GM19468 (cell line): ENCODE results near the gene IARS2.
"Not testable (repeated sequence)": the region's sequence is repeated elsewhere in the genome, so short reads cannot be mapped to it uniquely, and the experiment has no call there.

Experiments
- ATAC-seq: cut with Tn5 transposase; IDR thresholded peaks from one replicate; pipeline ENCODE4 v1.9.1; 2021; ENCODE audit warnings: mild to moderate bottlenecking, moderate library complexity, moderate number of reproducible peaks; ENCODE audit not compliant: unreplicated experiment; ENCODE audit errors: extremely low read depth

The IARS2 gene

DNA sequence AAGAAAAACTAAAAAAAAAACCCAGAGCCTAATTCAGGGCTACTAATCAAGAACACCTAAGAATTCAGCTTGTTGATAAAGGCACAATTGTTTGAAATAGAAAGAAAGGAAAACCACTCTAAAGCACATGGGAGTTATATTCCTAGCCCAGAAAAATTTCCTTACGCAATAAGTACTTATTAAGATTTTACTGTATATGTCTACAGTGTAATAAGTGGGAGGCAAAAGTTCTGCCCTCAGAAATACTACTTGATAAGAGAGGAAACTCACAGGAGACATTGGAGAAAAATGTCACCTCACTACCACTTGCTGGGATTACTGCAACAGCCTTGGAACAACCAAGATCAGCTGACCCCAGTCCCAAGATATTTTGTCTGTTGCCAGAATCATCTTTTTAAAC lies 66.1 kb downstream of the IARS2 start:
- no peak for ATAC-seq

DNA sequence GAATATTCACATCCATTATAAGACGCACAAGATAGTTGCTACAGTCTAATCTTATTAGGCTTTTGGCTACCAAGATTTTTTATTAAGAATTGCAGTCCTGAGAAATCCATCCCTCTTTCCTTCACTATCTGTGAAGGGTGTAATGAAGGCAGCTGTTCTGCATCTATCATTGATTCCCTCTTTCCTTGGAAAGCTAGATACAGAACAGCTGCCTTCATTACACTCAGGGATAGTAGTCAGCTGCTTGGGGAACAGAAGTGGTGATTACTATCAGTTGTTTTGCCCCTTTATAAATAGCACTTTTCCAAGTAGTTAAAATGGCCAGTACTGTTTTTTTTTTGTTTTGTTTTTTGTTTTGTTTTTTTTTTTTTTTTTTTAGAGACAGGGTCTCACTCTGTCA lies 70.2 kb downstream of the IARS2 start:
- no peak for ATAC-seq

GRCh38 chr1:220164517-220164916 lies 70.6 kb downstream of the IARS2 start:
- ATAC-seq: no peak

GRCh38 chr1:220166853-220167252 lies 72.9 kb downstream of the IARS2 start:
- no peak for ATAC-seq

GRCh38 chr1:220169887-220170286 lies 76.0 kb downstream of the IARS2 start:
- not testable (repeated sequence) for ATAC-seq

- no peak for ATAC-seq
These were observed 77.0 kb downstream of the IARS2 start for GRCh38 chr1:220170836-220171526.

GRCh38 chr1:220176540-220176939 lies 82.6 kb downstream of the IARS2 start:
- no peak for ATAC-seq

DNA sequence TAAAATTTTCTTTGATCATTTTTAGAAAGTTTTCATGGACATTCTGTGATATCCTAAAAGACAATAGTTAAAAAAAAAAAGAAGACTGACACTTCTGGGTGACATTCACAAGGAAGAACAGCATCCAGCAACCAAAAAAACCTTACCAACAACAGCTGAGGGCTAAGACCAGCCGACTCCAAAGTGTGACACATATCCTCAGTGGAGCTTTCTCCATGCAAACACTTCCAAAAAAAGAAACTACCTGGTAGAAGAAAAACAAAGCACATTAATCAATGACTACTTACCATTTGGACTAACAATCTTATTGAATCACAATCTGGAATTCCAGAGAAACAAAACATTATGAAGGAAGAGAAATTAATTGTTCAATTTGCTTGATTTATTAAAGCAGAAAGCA lies 88.2 kb downstream of the IARS2 start:
- ATAC-seq: no peak

GRCh38 chr1:220182656-220183055 lies 88.7 kb downstream of the IARS2 start:
- no peak for ATAC-seq

DNA sequence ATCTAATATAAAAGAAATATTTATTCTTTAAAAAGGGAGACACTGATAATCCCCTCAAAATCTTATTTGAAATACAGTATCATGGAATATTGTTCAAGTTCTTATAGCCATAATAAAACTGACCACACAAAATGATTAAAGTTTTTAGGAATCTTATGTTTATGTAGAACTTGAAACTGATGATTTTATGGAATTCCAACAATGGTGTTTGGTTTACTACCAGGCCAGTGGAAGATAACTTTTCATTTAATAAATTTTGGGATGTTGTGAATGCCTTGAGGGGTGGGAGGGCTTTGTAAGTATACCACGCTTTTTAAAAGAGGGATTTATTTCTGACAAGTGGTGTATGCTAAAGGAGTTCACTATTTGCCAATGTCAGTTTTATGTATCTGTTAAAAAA lies 90.6 kb downstream of the IARS2 start:
- no peak for ATAC-seq

- ATAC-seq: no peak
These were observed 92.8 kb downstream of the IARS2 start for GRCh38 chr1:220186752-220187151.

DNA sequence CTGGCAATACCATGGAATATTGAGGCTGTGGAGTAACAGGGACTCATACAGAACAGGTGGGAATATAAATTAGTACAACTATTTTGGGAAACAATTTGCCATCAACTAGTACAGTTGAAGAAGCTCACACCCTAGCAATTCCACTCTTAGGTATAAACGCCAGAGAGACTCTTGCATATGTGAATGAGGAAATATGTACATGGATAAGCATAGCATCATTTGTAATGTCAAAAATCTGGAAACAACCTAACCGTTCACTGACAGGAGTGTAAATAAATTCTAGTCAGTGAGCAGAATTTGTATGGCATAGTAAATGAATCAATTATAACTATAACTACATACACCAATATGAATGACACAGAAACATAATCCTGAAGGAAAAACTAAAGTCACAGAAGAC lies 94.6 kb downstream of the IARS2 start:
- no peak for ATAC-seq

DNA sequence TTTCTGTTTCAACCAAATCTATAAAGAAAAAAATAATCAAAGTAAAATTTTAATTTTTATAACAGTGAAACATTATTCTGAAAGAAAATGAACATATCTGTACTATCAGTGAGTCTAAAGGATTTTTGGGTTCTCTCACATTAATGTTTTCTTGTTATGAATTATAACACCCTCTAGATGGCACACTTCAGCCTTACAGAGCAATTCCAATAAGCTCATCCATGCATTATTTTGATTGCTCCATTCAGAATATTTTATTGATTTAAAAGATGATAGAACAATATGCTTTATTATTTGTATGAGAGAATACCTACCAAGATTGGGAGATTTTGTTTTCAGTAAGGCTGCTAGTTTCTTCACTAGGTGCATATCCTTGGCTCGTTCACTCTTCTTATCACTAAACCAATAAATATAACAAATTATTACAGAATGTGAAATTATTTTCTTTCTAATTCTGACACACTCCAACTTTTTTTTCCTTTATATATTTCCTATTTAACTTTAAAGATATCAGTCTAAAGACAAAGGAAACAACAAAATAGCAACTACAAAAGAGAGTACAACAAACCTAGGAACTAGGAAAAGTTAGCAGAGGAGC lies 95.9 kb downstream of the IARS2 start:
- ATAC-seq: no peak

- ATAC-seq: no peak
These were observed 101.8 kb downstream of the IARS2 start for GRCh38 chr1:220195701-220196100.
